Osteoblast (primary cell): ENCODE measurements around the gene SNCG. TPM values are rescaled to one million over a fixed set of nuclear protein-coding genes. Genes with fewer than 3 reads are reported as not detected.
A peak's percentile ranks its signal among the peaks of the same experiment; 100 is the strongest.
"Not testable (repeated sequence)": the region's sequence is repeated elsewhere in the genome, so short reads cannot be mapped to it uniquely, and the experiment has no call there.

ENCODE experiments used
- DNase-seq: peaks from one replicate; pipeline ENCODE4 v3.0.0; 2011; ENCODE audit warnings: low spot score, mixed read lengths; ENCODE audit not compliant: insufficient read length; ENCODE audit errors: missing footprints
- H2AFZ ChIP-seq: 2 replicates; pipeline ENCODE4 v1.6.0; 2011; ENCODE audit warnings: mild to moderate bottlenecking, low read length
- H3K27ac ChIP-seq: 2 replicates; pipeline ENCODE4 v1.5.1; 2011; ENCODE audit warnings: mild to moderate bottlenecking, low read depth, low read length, moderate library complexity
- H3K27me3 ChIP-seq: 2 replicates; pipeline ENCODE4 v1.6.0; 2012; ENCODE audit warnings: mild to moderate bottlenecking, control low read depth, inconsistent platforms, low read length, moderate library complexity; ENCODE audit not compliant: insufficient read depth
- H3K36me3 ChIP-seq: 2 replicates; pipeline ENCODE4 v1.5.1; 2011; ENCODE audit warnings: mild to moderate bottlenecking, low read length, control low read depth, moderate library complexity; ENCODE audit not compliant: insufficient read depth
- H3K4me1 ChIP-seq: 2 replicates; pipeline ENCODE4 v1.5.1; 2011; ENCODE audit warnings: mild to moderate bottlenecking, low read length, control low read depth, moderate library complexity; ENCODE audit not compliant: insufficient read depth
- H3K4me2 ChIP-seq: 2 replicates; pipeline ENCODE4 v1.6.0; 2011; ENCODE audit warnings: mild to moderate bottlenecking, low read length; ENCODE audit not compliant: insufficient read depth
- H3K4me3 ChIP-seq: fragments of 200-600 bp; sonication (generic); 3 replicates; pipeline ENCODE4 v1.5.1; 2012; ENCODE audit warnings: mild to moderate bottlenecking, low read length, inconsistent platforms; ENCODE audit not compliant: insufficient read depth
- H3K79me2 ChIP-seq: 2 replicates; pipeline ENCODE4 v1.6.0; 2012; ENCODE audit warnings: mild to moderate bottlenecking, low read length, control low read depth, inconsistent platforms; ENCODE audit not compliant: insufficient read depth
- H3K9me3 ChIP-seq: 2 replicates; pipeline ENCODE4 v1.5.1; 2011; ENCODE audit warnings: low read depth, low read length, control low read depth
- H4K20me1 ChIP-seq: 2 replicates; pipeline ENCODE4 v1.6.0; 2012; ENCODE audit warnings: mild to moderate bottlenecking, low read length, control low read depth; ENCODE audit not compliant: insufficient read depth
- total RNA-seq: library from RNA; depleted of rRNA; stranded (reverse); fragments of >200 nt; gene quantifications from 2 replicates; pipeline ENCODE4 v1.2.3, GENCODE V29; 2012
- TF ChIP-seq, protein P1 (sequence below): IDR thresholded peaks from 2 replicates; pipeline ENCODE4 v1.5.1; 2011; ENCODE audit warnings: mild to moderate bottlenecking, low read depth, low read length, moderate library complexity; ENCODE audit errors: extremely low read depth

SNCG gene
- total RNA-seq, 1 donor, result 0.36 TPM

DNA sequence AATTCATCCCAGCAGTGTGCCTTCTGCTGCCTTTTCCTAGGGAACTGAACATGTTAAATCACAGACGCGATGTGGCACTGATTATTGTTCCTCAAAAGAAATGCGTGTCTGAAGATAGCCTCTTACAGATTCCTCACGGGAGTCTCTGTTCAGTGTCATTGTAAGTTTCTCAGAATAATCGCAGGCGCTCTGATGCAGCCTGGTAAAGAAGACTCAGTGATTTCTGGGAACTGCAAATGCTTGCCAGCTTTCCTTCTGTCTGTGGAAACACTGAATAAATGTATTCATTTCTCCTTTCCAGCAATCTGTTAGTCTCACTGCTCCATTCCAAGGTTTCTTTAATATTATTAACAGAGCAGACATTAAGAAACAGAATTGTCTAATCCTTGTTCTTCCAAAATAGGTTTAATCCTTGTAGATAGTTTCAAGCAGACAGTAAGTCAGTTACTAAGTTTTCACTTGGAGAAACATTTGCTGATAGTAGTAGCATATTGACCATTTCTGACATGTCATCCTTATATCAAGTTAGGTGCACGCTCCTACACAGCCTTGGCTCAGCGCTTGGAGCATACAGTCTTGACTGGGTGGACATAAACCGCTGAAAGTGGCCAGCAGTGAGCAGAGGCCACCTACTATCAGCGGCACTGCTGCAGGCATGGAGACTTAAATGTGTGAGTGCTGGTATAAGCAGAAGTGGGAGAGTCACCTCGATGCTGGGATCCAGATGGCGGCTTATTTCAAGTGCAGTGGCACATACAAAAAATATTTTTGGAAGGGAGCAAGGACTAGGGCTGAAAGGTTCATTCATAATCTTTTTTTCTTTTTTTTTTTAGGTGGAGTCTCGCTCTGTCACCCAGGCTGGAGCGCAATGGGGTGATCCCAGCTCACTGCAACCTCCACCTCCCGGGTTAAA, 28.7 kb upstream of the SNCG start:
- H4K20me1 ChIP-seq, result no peaks in the 10 kb centered on the region
- H3K36me3 ChIP-seq, result peaks cover 4% of the 10 kb centered on the region
- no peak overlapping the region for H2AFZ ChIP-seq
- DNase-seq, result no peak
- TF ChIP-seq, protein P1, sequence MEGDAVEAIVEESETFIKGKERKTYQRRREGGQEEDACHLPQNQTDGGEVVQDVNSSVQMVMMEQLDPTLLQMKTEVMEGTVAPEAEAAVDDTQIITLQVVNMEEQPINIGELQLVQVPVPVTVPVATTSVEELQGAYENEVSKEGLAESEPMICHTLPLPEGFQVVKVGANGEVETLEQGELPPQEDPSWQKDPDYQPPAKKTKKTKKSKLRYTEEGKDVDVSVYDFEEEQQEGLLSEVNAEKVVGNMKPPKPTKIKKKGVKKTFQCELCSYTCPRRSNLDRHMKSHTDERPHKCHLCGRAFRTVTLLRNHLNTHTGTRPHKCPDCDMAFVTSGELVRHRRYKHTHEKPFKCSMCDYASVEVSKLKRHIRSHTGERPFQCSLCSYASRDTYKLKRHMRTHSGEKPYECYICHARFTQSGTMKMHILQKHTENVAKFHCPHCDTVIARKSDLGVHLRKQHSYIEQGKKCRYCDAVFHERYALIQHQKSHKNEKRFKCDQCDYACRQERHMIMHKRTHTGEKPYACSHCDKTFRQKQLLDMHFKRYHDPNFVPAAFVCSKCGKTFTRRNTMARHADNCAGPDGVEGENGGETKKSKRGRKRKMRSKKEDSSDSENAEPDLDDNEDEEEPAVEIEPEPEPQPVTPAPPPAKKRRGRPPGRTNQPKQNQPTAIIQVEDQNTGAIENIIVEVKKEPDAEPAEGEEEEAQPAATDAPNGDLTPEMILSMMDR, result no peak
- no peak overlapping the region for H3K4me3 ChIP-seq
- no peaks in the 10 kb centered on the region for H3K27me3 ChIP-seq
- no peaks in the 10 kb centered on the region for H3K79me2 ChIP-seq
- H3K9me3 ChIP-seq, result no peaks in the 10 kb centered on the region
- H3K27ac ChIP-seq, result no peak overlapping the region
- no peak overlapping the region for H3K4me2 ChIP-seq
- peaks cover 14% of the 10 kb centered on the region for H3K4me1 ChIP-seq

DNA sequence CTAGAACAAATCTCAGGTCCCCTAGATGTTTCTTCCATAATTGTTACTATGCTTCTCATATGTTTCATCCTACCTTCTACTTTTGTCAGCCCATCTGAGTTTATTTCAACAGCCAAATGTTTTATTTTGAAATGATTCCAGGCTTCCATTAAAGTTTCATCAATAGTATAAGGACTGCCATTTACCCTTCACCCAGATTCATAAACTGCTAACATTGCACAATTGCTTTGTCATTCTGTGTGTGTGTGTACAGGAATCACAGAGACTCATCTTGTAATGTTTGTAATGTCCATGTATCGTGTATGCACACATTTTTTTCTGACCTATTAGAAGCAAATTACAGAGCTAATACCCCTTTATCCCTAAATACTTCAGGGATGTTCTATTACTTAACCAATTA, 26.5 kb upstream of the SNCG start:
- Histone ChIP-seq H3K79me2 (no peaks in the 10 kb centered on the region), H3K4me2 (peak overlapping the region; percentile 31), H3K27me3 (no peaks in the 10 kb centered on the region), H3K4me1 (peaks cover 18% of the 10 kb centered on the region), H2AFZ (no peak overlapping the region), H4K20me1 (no peaks in the 10 kb centered on the region), H3K4me3 (no peak overlapping the region), H3K9me3 (no peaks in the 10 kb centered on the region), H3K36me3 (peaks cover 4% of the 10 kb centered on the region), H3K27ac (peak overlapping the region; percentile 11)
- peak; percentile 47 for DNase-seq
- TF ChIP-seq, protein P1, result no peak

DNA sequence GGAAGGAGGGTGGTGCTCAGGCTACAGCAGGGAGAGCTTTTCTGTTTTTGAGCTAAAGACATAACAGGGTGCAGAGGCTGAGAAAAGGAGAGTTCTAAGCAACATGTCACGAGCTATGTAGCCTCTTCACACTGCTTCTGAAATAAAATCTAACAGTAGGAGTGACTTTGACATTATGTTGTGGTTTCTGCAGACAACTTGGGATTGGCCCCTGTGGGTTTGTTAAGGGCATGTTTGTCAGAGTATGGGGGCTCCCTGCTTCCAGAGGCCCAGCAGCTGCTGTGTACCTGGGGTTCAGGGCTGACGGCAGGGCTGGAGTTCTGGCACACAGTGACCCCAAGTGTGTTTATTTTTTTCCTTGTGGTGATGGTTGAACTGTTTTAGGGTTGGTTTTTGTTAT, 25.7 kb upstream of the SNCG start:
- Histone ChIP-seq H3K4me1 (peaks cover 21% of the 10 kb centered on the region), H3K4me2 (no peak overlapping the region), H2AFZ (no peak overlapping the region), H3K79me2 (no peaks in the 10 kb centered on the region), H3K4me3 (no peak overlapping the region), H3K9me3 (no peaks in the 10 kb centered on the region), H3K27ac (no peak overlapping the region), H3K27me3 (no peaks in the 10 kb centered on the region), H4K20me1 (no peaks in the 10 kb centered on the region), H3K36me3 (peaks cover 4% of the 10 kb centered on the region)
- TF ChIP-seq, protein P1, result no peak
- peak; percentile 52 for DNase-seq

DNA sequence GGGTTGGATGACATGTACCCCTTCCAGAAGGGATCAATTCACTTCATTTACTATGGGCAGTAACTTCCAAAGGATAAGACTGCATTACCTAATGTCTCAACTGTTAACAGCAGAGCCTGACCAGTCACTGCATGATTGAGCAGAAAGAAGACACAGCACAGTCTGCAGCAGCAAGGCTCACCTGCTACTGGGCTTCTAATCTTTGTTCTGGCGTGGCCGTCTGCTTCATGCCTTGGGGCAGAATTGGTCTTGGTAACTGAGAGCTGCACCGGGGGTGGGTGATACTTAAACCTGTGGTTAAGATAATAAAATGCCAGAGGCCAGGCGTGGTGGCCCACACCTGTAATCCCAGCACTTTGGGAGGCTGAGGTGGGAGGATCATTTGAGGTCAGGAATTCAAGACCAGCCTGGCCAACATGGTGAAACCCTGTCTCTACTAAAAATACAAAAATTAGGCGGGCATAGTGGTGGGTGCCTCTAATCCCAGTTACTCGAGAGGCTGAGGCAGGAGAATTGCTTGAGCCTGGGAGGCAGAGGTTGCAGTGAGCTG, 24.2 kb upstream of the SNCG start:
- H3K9me3 ChIP-seq, H3K27me3 ChIP-seq, H3K4me2 ChIP-seq, H3K36me3 ChIP-seq, H3K79me2 ChIP-seq, H3K4me3 ChIP-seq, H2AFZ ChIP-seq, DNase-seq, H4K20me1 ChIP-seq, H3K27ac ChIP-seq: not testable (repeated sequence)
- peaks cover 21% of the 10 kb centered on the region for H3K4me1 ChIP-seq
